Fibroblast of villous mesenchyme (primary cell): ENCODE results near the gene C17orf100. TPM values are rescaled to one million over a fixed set of nuclear protein-coding genes. Genes with fewer than 3 reads are reported as not detected.

Experiments
- DNase-seq: peaks from one replicate; pipeline ENCODE4 v3.0.0-alpha.2; 2010; ENCODE audit warnings: low read depth
- H3K4me3 ChIP-seq: 2 replicates; pipeline ENCODE4 v1.5.1; 2011; ENCODE audit warnings: low read depth, mild to moderate bottlenecking, low read length
- total RNA-seq: library from RNA; depleted of rRNA; stranded (reverse); fragments of >200 nt; gene quantifications from 2 replicates; pipeline ENCODE4 v1.2.3, GENCODE V29; 2012
- TF ChIP-seq, protein P1 (sequence below): IDR thresholded peaks from 2 replicates; pipeline ENCODE4 v1.5.1; 2012; ENCODE audit warnings: low read depth, mild to moderate bottlenecking, low read length; ENCODE audit not compliant: insufficient read depth

C17orf100 gene
- total RNA-seq, 1 donor, result 0.43 TPM

DNA sequence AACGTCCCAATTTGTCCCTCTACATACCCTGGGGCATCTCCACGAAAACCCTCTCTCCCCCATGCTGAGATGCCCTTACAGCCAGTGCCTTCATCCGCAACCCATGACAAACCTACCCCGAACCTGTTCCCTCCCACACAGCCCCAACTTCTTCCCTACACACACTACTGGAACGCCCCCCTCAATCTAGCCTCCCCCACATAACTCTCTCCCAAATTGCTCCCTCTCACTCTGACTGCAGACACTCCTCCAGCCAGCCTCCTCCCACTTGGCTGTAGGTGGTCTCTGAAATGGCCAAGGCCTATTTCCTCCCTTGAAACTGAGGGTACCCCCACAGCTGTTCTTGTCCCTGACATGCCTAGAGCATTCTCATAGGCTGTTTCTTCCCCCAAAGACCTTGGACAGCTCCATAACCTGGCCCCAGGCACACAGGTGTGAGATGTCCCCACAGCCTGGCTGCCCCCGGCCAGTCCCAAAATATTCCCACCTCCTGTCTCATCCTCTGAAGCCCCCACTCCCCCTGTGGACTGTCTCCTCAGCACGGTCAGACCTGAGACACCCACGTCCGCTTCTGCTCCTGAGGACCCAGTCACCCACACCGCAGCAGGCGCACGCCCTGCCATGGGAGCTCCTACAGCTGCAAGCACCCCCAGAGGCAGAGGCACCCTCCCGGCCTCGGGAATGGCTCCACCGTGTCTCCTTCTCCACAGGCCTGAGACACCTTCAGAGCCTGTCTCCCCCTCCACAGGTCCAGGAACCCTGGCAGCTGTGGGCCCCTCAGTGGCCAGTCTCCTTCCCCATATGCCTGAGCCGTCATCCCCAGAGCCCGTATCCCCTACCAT is 14.7 kb upstream of the C17orf100 start:
- TF ChIP-seq, protein P1, sequence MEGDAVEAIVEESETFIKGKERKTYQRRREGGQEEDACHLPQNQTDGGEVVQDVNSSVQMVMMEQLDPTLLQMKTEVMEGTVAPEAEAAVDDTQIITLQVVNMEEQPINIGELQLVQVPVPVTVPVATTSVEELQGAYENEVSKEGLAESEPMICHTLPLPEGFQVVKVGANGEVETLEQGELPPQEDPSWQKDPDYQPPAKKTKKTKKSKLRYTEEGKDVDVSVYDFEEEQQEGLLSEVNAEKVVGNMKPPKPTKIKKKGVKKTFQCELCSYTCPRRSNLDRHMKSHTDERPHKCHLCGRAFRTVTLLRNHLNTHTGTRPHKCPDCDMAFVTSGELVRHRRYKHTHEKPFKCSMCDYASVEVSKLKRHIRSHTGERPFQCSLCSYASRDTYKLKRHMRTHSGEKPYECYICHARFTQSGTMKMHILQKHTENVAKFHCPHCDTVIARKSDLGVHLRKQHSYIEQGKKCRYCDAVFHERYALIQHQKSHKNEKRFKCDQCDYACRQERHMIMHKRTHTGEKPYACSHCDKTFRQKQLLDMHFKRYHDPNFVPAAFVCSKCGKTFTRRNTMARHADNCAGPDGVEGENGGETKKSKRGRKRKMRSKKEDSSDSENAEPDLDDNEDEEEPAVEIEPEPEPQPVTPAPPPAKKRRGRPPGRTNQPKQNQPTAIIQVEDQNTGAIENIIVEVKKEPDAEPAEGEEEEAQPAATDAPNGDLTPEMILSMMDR, result no peak
- no peak overlapping the region for H3K4me3 ChIP-seq
- DNase-seq, result no peak

DNA sequence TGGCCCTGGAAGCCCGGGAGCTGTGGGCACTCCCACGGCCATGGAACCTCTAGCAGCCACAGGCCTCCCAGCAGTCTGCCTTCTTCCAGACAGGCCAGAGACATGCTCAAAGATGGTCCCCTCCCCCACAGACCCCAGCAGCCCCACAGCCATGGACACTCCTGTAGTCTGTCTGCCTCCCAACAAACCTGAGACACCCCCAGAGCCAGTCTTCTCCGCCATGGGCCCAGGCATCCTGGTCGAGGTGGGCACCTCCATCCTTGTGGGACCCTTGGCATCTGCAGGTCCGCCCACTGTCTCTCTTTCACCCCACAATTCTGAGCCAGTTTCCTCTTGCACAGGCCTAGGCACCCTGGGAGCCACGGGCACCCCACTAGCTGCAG is 14.1 kb upstream of the C17orf100 start:
- no peak for DNase-seq
- TF ChIP-seq, protein P1, result no peak
- H3K4me3 ChIP-seq, result no peak overlapping the region

DNA sequence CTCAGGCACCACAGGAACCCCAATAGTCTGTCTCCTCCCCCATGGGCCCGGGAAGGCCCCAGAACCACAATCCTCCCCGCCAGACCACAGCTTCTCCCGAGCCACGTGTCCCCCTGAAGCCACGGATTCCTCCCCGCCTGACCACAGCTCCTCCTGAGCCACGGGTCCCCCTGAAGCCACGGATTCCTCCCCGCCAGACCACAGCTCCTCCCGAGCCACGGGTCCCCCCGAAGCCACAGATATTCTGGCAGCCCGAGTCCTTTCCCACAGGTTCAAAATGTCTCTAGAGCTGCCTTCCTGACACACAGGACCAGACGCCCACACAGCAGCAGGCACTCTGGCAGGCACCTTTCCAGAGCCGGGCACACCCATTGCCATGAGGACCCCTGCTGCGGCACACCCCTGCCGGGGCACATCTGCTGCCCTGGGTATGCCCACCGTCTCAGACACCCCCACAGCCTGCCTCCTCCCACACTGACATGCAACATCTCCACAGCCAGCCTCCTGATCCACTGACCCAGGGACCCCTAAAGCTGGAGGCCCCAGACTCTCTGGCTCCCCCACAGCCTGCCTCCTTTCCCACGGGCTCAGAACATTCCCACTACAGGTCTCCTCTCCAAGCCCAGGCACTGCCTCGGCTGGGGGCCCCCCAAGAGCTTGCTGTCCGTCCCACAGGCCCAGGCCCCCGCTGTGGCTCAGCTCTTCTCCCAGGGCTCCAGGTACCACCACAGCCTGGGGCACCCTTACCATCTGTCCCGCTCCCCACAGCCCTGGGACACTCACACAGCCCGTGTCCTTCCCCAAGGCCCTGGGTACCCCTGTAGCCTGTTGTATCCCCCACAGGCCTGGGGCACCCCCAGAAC is 13.3 kb upstream of the C17orf100 start:
- no peak overlapping the region for H3K4me3 ChIP-seq
- TF ChIP-seq, protein P1, result no peak

DNA sequence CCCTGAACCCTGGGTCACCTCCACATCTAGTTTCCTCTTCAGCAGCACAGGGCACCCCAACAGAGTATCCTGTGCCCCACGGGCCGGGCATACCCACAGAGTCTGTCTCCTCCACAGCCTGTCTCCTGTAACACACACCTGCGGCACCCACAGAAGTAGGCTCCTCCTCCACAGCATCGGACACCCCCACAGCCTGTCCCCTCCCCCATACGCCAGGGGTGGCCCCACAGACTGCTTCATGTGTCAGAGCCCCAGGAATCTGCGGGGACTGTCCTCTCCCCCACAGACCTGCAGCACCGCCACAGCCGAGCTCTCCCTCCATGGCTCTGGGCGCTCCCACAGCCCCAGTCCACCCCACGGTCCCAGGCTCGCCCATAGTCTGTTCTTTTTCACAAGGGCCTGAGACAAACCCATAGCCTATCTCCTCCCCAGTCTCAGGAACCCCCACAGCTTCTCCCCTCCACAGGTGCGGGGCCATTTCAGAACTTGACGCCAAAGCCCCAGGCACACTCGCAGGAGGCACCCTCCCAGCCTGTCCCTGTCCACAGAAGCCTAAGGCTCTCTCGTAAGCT is 12.5 kb upstream of the C17orf100 start:
- H3K4me3 ChIP-seq, result peak overlapping the region; percentile 99
- TF ChIP-seq, protein P1, result no peak
- DNase-seq, result no peak

More for the DNA sequence above, 13.3 kb upstream of the C17orf100 start:
- DNase-seq, result no peak

DNA sequence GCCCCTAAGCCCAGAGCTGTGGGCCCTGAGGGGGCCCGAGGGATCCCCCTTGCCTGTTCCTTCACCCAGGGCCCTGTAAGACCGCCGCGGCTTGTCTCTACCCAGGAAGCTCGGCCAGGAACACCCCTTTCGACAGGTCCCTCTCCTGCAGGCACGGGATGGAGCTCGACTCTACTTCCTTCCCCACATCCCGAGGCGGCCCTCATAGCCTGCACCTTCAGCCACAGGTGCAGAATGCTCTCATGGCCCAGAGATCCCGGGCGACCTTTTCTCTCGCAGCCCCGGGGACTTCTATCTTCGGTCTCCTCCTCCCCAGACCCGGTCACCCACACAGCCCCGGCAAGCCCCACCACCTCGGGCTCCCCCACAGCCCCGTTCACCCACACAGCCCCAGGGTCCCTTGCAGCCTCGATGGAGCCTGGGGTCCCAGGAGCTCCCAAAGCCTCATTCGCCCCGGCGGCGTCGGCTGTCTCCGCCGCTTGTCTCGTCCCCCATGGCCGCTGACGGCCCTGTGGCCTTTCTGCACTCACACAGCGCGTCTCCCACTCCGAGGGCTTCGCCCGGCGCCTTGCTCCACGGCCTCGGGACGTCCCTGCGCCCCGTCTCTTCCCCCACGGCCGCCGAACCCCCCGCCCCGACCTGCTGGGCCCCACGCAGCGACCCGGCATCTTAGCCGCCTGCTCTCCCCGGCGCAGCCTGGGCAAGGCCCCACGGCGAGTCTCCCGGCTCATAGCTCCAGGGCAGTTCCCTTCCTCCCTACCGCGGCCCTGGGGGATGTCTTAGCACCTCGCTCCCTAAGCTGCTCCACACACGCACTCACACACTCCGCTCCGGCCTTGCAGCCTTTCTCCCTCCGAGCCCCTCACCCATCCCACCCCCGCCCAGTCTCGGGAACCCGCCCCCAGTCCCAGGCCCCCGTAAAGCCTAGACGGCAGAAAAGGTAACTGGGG is 11.7 kb upstream of the C17orf100 start:
- H3K4me3 ChIP-seq, result peak overlapping the region; percentile 99
- TF ChIP-seq, protein P1, result no peak
- peak; percentile 50 for DNase-seq
